Heart right ventricle (tissue), 16 donors: Measurements from ENCODE around the gene SLC38A9. TPM values are rescaled to one million over a fixed set of nuclear protein-coding genes. Genes with fewer than 3 reads are reported as not detected.

ENCODE experiments used
- ATAC-seq, 8 donors: fragments of 200-7000 bp; cut with Tn5 transposase; one replicate each; pipeline ENCODE4 v1.9.1; 2020; ENCODE audit warnings: mild to moderate bottlenecking in 8 of 8, moderate library complexity in 8 of 8, moderate number of reproducible peaks in 1 of 8
- DNase-seq, 2 donors: peaks; one replicate each; pipeline ENCODE4 v3.0.0-alpha.2; 2020
- H3K27ac ChIP-seq, 10 donors: fragments of 200-600 bp; sonication (generic) in 2 of 10; one replicate each; pipeline versions ENCODE4 v1.5.0 to v1.8.0; 2020 to 2022; ENCODE audit warnings: mild to moderate bottlenecking in 3 of 10
- H3K27me3 ChIP-seq, 7 donors: fragments of 200-600 bp; one replicate each; pipeline ENCODE4 v1.8.0; 2021 to 2022; ENCODE audit warnings: mild to moderate bottlenecking in 2 of 7
- H3K36me3 ChIP-seq, 9 donors: fragments of 200-600 bp; sonication (generic) in 1 of 9; one replicate each; pipeline versions ENCODE4 v1.5.0 to v1.8.0; 2020 to 2022; ENCODE audit warnings: mild to moderate bottlenecking in 2 of 9
- H3K4me1 ChIP-seq, 9 donors: fragments of 200-600 bp; sonication (generic) in 1 of 9; one replicate each; pipeline versions ENCODE4 v1.5.0 to v1.8.0; 2020 to 2022; ENCODE audit warnings: mild to moderate bottlenecking in 4 of 9
- H3K4me3 ChIP-seq, 10 donors: fragments of 200-600 bp; sonication (generic) in 2 of 10; one replicate each; pipeline versions ENCODE4 v1.5.0 to v1.8.0; 2020 to 2022; ENCODE audit warnings: mild to moderate bottlenecking in 7 of 10, moderate library complexity in 2 of 10
- H3K9me3 ChIP-seq, 11 donors: fragments of 200-600 bp in 10 of 11; sonication (generic) in 2 of 11; one replicate each; pipeline versions ENCODE4 v1.5.0 to v1.8.0; 2013 to 2022; ENCODE audit warnings: mild to moderate bottlenecking in 2 of 11, control low read depth in 1 of 11, moderate library complexity in 1 of 11
- CTCF ChIP-seq, 9 donors: fragments of 200-600 bp; sonication (generic) in 2 of 9; IDR thresholded peaks; one replicate each; pipeline versions ENCODE4 v1.5.0 to v1.8.0; 2021 to 2022; ENCODE audit warnings: antibody characterized with exemption in 9 of 9, mild to moderate bottlenecking in 5 of 9, moderate library complexity in 1 of 9
- WGBS, 2 donors: extraction: QIAGEN DNeasy Blood & Tissue Kit; methylation state at CpG; one replicate each; pipeline ENCODE4 v1.1.7; 2013; ENCODE audit warnings: inconsistent platforms in 1 of 2; 5-methylcytosine and 5-hydroxymethylcytosine counted together
- intact Hi-C, 10 donors: fragments of 100-400 bp; cut with DNase I; formaldehyde crosslinking; loops; one replicate each; pipeline versions ENCODE4 v1.11.1 to v1.14.2; 2022
- polyA plus RNA-seq, 2 donors: library from polyadenylated mRNA; stranded (reverse); fragments of 200-250 nt; gene quantifications; one replicate each; pipeline ENCODE4 v1.2.3, GENCODE V29; 2013
- total RNA-seq, 10 donors: library from RNA; stranded (reverse); fragmentation: NEBNext Ultra II Directional in 3 of 10; extraction: Animal tissue kit (Norgen Biotek cat#: 25700) in 3 of 10; gene quantifications; one replicate each; pipeline versions ENCODE4 v1.2.1 to v1.2.4, GENCODE V29; 2021 to 2023
- donor health status: Arrhythmogenic right ventricular cardiomyopathy.
- donor health status: ischemic (EF 13 %, LVEDD 7.1; RV severe dilation, severe dysfunction).
- donor health status: healthy with polysubstance abuse.
- donor health status: DM: no; HTN: yes; CAD: no.
- donor health status: DM: no; HTN: no; CAD: no.
- donor health status: ischemic (EF 25% LVEDD 6.9; RV normal size, moderate dysfunction).
- donor health status: ischemic (EF 25% LVEDD 5.7; RV mildly dilated, moderate dysfunction).
- donor health status: healthy.
- donor health status: DM: yes; HTN: yes; CAD: no.
- donor health status: Ischemic cardiomyopathy.
- donor health status: ischemic (EF 35%, LVEDD 5.7; RV mildly dilated, moderate dysfunction).
- donor health status: nonischemic (EF 11% LVEDD 7.7; RV severe dilation, severe dysfunction).
- donor health status: DM: yes; HTN: yes; CAD: no.
- donor health status: PGD.
- donor health status: ischemic (EF 29% LVEDD 5.4; RV normal size, mild dysfunction).
- donor health status: nonischemic (EF 23%, LVEDD 6.1; RV moderate dilation, normal function).

The SLC38A9 gene
- total and polyA plus RNA-seq, 12 donors: 3.6 to 9.7 (median 6.8) TPM

GRCh38 chr5:55597014-55597981 lies 114.8 kb downstream of the SLC38A9 start:
- ATAC-seq (peak in 7 of 8 donors; percentile 5 to 36 (median 16)), DNase-seq (peak; percentile 47 to 70)
- intact Hi-C loops: loop anchor here in 5 of 10 donors (1.0 to 10.0 kb wide), 5 partner anchors 20 to 172 kb away; partner anchors contain the start of gene PLPP1 (in 1 of the 5)
- H3K27ac ChIP-seq: peak overlapping the region; percentile 48 to 98 (median 92)
- WGBS, 2 donors: 20 to 29% methylated on average over 7 of the region's 7 CpGs
- no peaks in the 10 kb centered on the region for H3K9me3 ChIP-seq
- no peaks in the 10 kb centered on the region for H3K27me3 ChIP-seq
- H3K36me3 ChIP-seq: no peaks in the 10 kb centered on the region
- H3K4me3 ChIP-seq: no peak overlapping the region
- peaks cover 15 to 87% (median 65%) of the 10 kb centered on the region in 9 donors for H3K4me1 ChIP-seq
- TF ChIP-seq CTCF (IDR thresholded peaks at IDR 0.05): no peak

GRCh38 chr5:55594671-55595070 lies 117.5 kb downstream of the SLC38A9 start:
- Histone ChIP-seq H3K27me3 (no peaks in the 10 kb centered on the region), H3K4me1 (peaks cover 12 to 77% (median 41%) of the 10 kb centered on the region in 9 donors), H3K4me3 (no peak overlapping the region), H3K27ac (peak overlapping the region in 6 of 10 donors; percentile 39 to 98 (median 78)), H3K36me3 (no peaks in the 10 kb centered on the region), H3K9me3 (no peaks in the 10 kb centered on the region)
- 71 to 75% methylated on average over 2 of the region's 2 CpGs for WGBS, 2 donors
- intact Hi-C loops: loop anchor here in 4 of 10 donors (10.0 kb wide), 4 partner anchors 60 to 170 kb away; partner anchors contain the start of gene PLPP1 (in 1 of the 4)
- ATAC-seq: peak in 1 of 8 donors; percentile 17
- no peak for TF ChIP-seq CTCF (IDR thresholded peaks at IDR 0.05)
- DNase-seq: no peak

- DNase-seq (no peak), ATAC-seq (no peak)
- WGBS, 2 donors: 67 to 75% methylated on average over 3 of the region's 3 CpGs
- Histone ChIP-seq H3K4me3 (no peak overlapping the region), H3K27ac (peak overlapping the region in 5 of 10 donors; percentile 29 to 85 (median 56)), H3K36me3 (no peaks in the 10 kb centered on the region), H3K4me1 (peaks cover 12 to 62% (median 25%) of the 10 kb centered on the region in 9 donors), H3K9me3 (peaks cover 0 to 4% (median 0%) of the 10 kb centered on the region in 11 donors), H3K27me3 (no peaks in the 10 kb centered on the region)
- TF ChIP-seq CTCF (IDR thresholded peaks at IDR 0.05): no peak
- intact Hi-C loops: loop anchor here in 4 of 10 donors (10.0 kb wide), 4 partner anchors 58 to 168 kb away; partner anchors contain the start of gene PLPP1 (in 1 of the 4)
Observed at GRCh38 chr5:55593115-55593472, 119.0 kb downstream of the SLC38A9 start.

GRCh38 chr5:55592388-55593114 lies 119.6 kb downstream of the SLC38A9 start:
- peaks cover 0 to 4% (median 0%) of the 10 kb centered on the region in 11 donors for H3K9me3 ChIP-seq
- no peak for DNase-seq
- H3K4me3 ChIP-seq: no peak overlapping the region
- peaks cover 9 to 56% (median 20%) of the 10 kb centered on the region in 9 donors for H3K4me1 ChIP-seq
- no peaks in the 10 kb centered on the region for H3K36me3 ChIP-seq
- no peak for ATAC-seq
- TF ChIP-seq CTCF (IDR thresholded peaks at IDR 0.05): no peak
- intact Hi-C loops: loop anchor here in 4 of 10 donors (10.0 kb wide), 4 partner anchors 58 to 168 kb away; partner anchors contain the start of gene PLPP1 (in 1 of the 4)
- H3K27me3 ChIP-seq: no peaks in the 10 kb centered on the region
- peak overlapping the region in 6 of 10 donors; percentile 3 to 85 (median 42) for H3K27ac ChIP-seq
- WGBS, 2 donors: 92 to 94% methylated on average over 5 of the region's 5 CpGs
